Activated CD4-positive, CD25-positive, alpha-beta regulatory T cell (primary cell): ENCODE data around the gene UNC45A.
"Not testable (repeated sequence)": the region's sequence is repeated elsewhere in the genome, so short reads cannot be mapped to it uniquely, and the experiment has no call there.

ENCODE experiments used
- DNase-seq, 4 experiments: peaks; one replicate each; lab custom pipeline; 2025; lab: John Stamatoyannopoulos, UW

UNC45A gene

GRCh38 chr15:90918034-90918788, 16.9 kb upstream of the UNC45A start:
- DNase-seq: no peak

- no peak for DNase-seq
Measured at GRCh38 chr15:90918835-90919234, 16.2 kb upstream of the UNC45A start.

GRCh38 chr15:90921887-90922286, 13.2 kb upstream of the UNC45A start:
- no peak for DNase-seq

- not testable (repeated sequence) for DNase-seq
Measured at GRCh38 chr15:90922712-90923322, 12.3 kb upstream of the UNC45A start.

GRCh38 chr15:90924375-90924774, 10.7 kb upstream of the UNC45A start:
- DNase-seq: no peak

- DNase-seq: not testable (repeated sequence)
Measured at GRCh38 chr15:90926766-90927165, 8.3 kb upstream of the UNC45A start.

- DNase-seq: not testable (repeated sequence)
Measured at GRCh38 chr15:90928106-90928505, 7.0 kb upstream of the UNC45A start.

GRCh38 chr15:90929246-90930019, 5.7 kb upstream of the UNC45A start:
- no peak for DNase-seq

- DNase-seq: no peak
Measured at GRCh38 chr15:90930861-90931574, 4.1 kb upstream of the UNC45A start.

GRCh38 chr15:90931575-90931827, 3.6 kb upstream of the UNC45A start:
- DNase-seq: no peak

- DNase-seq: peak; percentile 82 to 89 (median 86)
Measured at GRCh38 chr15:90931828-90932659, 3.0 kb upstream of the UNC45A start, which contains the start of gene HDDC3. HDDC3 (minus strand) TSS chr15:90932549; CDS start chr15:90932540, 9 bp downstream.

- no peak for DNase-seq
Measured at GRCh38 chr15:90932660-90932991, 2.5 kb upstream of the UNC45A start.

- no peak for DNase-seq
Measured at GRCh38 chr15:90933301-90933700, 1.8 kb upstream of the UNC45A start.

- peak; percentile 60 to 78 (median 74) for DNase-seq
Measured at GRCh38 chr15:90934256-90934948, 683 bp upstream of the UNC45A start.

GRCh38 chr15:90936823-90937222, 1.7 kb downstream of the UNC45A start:
- DNase-seq: no peak

- no peak for DNase-seq
Measured at GRCh38 chr15:90938261-90938660, 3.2 kb downstream of the UNC45A start.

GRCh38 chr15:90939756-90940155, 4.7 kb downstream of the UNC45A start:
- DNase-seq: no peak

- DNase-seq: no peak
Measured at GRCh38 chr15:90941038-90941437, 6.0 kb downstream of the UNC45A start.

- no peak for DNase-seq
Measured at GRCh38 chr15:90942354-90943120, 7.5 kb downstream of the UNC45A start.

GRCh38 chr15:90945091-90945490, 10.0 kb downstream of the UNC45A start:
- DNase-seq: no peak
